A549 (cell line): Measurements from ENCODE around the gene SUPT5H. TPM values are rescaled to one million over a fixed set of nuclear protein-coding genes. Genes with fewer than 3 reads are reported as not detected.
A peak's percentile ranks its signal among the peaks of the same experiment; 100 is the strongest.

Experiments used
- BCL3 ChIP-seq: fragments of >200 bp; sonication (Bioruptor Twin); formaldehyde crosslinking; IDR thresholded peaks from 3 replicates; pipeline ENCODE4 v1.6.1; 2016
- CBX2 ChIP-seq: fragments of 200-600 bp; sonication (generic); IDR thresholded peaks from 2 replicates; pipeline ENCODE4 v1.6.1; 2016; ENCODE audit warnings: low read depth, mild to moderate bottlenecking, borderline replicate concordance
- CBX8 ChIP-seq: fragments of 200-600 bp; sonication (generic); IDR thresholded peaks from 2 replicates; pipeline ENCODE4 v1.6.1; 2016
- CTCF ChIP-seq: fragments of >200 bp; sonication (Bioruptor Twin); formaldehyde crosslinking; IDR thresholded peaks from 3 replicates; pipeline ENCODE4 v1.5.1; 2016
- EHF ChIP-seq: fragments of 250-450 bp; sonication (Bioruptor Pico); IDR thresholded peaks from 2 replicates; pipeline ENCODE4 v1.5.0; 2020; ENCODE audit warnings: mild to moderate bottlenecking
- EP300 ChIP-seq, 2 experiments: fragments of >200 bp; sonication (Bioruptor Twin); formaldehyde crosslinking; IDR thresholded peaks; 2 replicates in 1 of 2; 3 replicates in 1 of 2; pipeline ENCODE4 v1.6.1; 2016 to 2017
- ESRRA ChIP-seq: fragments of 150-350 bp; IDR thresholded peaks from 2 replicates; pipeline ENCODE4 v1.6.1; 2014; ENCODE audit warnings: mild to moderate bottlenecking, low read length, borderline replicate concordance
- FOSB ChIP-seq: fragments of 250-450 bp; sonication (Bioruptor Pico); IDR thresholded peaks from 2 replicates; pipeline ENCODE4 v1.5.0; 2020; ENCODE audit warnings: mild to moderate bottlenecking, moderate library complexity
- HDAC2 ChIP-seq: fragments of 200-600 bp; sonication (generic); IDR thresholded peaks from 2 replicates; pipeline ENCODE4 v1.6.1; 2016
- HES2 ChIP-seq: fragments of >200 bp; sonication (Bioruptor Twin); formaldehyde crosslinking; IDR thresholded peaks from 2 replicates; pipeline ENCODE4 v1.6.1; 2016
- HEYL ChIP-seq: fragments of 250-450 bp; sonication (Bioruptor Pico); IDR thresholded peaks from 2 replicates; pipeline ENCODE4 v1.8.0; 2021; ENCODE audit warnings: mild to moderate bottlenecking, moderate library complexity
- HMGXB4 ChIP-seq: fragments of 250-450 bp; sonication (Bioruptor Pico); IDR thresholded peaks from 2 replicates; pipeline ENCODE4 v1.5.0; 2021; ENCODE audit warnings: mild to moderate bottlenecking, moderate library complexity, borderline replicate concordance
- HOXB13 ChIP-seq: fragments of 250-450 bp; sonication (Bioruptor Pico); IDR thresholded peaks from 2 replicates; pipeline ENCODE4 v1.5.0; 2020; ENCODE audit warnings: low read depth, mild to moderate bottlenecking, moderate library complexity
- JUNB ChIP-seq: fragments of >200 bp; sonication (Bioruptor Twin); formaldehyde crosslinking; IDR thresholded peaks from 2 replicates; pipeline ENCODE4 v1.6.1; 2016
- KDM1A ChIP-seq: fragments of 200-600 bp; sonication (generic); IDR thresholded peaks from 2 replicates; pipeline ENCODE4 v1.6.1; 2016; ENCODE audit warnings: low read depth, mild to moderate bottlenecking
- MAFK ChIP-seq: fragments of 450-650 bp; IDR thresholded peaks from 2 replicates; pipeline ENCODE4 v1.6.1; 2014; ENCODE audit not compliant: partially characterized antibody
- NFE2L2 ChIP-seq: fragments of 150-350 bp; conservative IDR thresholded peaks from 2 replicates; pipeline ENCODE4 v1.6.1; 2014; ENCODE audit warnings: low read length
- NPAS2 ChIP-seq: fragments of 250-450 bp; sonication (Bioruptor Pico); IDR thresholded peaks from 2 replicates; pipeline ENCODE4 v1.8.0; 2022; ENCODE audit warnings: mild to moderate bottlenecking, moderate library complexity, borderline replicate concordance
- PBX3 ChIP-seq: IDR thresholded peaks from 2 replicates; pipeline ENCODE4 v1.6.1; 2012
- RAD21 ChIP-seq, 2 experiments: fragments of >200 bp in 1 of 2; sonication (Bioruptor Twin) in 1 of 2; formaldehyde crosslinking in 1 of 2; IDR thresholded peaks in 1 of 2; conservative IDR thresholded peaks in 1 of 2; 2 replicates in 1 of 2; 3 replicates in 1 of 2; pipeline ENCODE4 v1.6.1; 2012 to 2018; ENCODE audit warnings: inconsistent platforms in 1 of 2
- RCOR1 ChIP-seq: fragments of 150-350 bp; IDR thresholded peaks from 2 replicates; pipeline ENCODE4 v1.6.1; 2014; ENCODE audit warnings: antibody characterized with exemption, low read length, low read depth
- REST ChIP-seq: fragments of 200-600 bp; sonication (generic); IDR thresholded peaks from 2 replicates; pipeline ENCODE4 v1.6.1; 2016; ENCODE audit warnings: antibody characterized with exemption, mild to moderate bottlenecking, moderate library complexity
- RFX5 ChIP-seq: fragments of 450-650 bp; IDR thresholded peaks from 2 replicates; pipeline ENCODE4 v1.7.1; 2014; ENCODE audit warnings: antibody characterized with exemption, mild to moderate bottlenecking, moderate library complexity
- RNF2 ChIP-seq: fragments of 200-600 bp; sonication (generic); IDR thresholded peaks from 2 replicates; pipeline ENCODE4 v1.6.1; 2016; ENCODE audit warnings: low read depth, mild to moderate bottlenecking, antibody characterized with exemption, moderate library complexity, borderline replicate concordance
- SREBF2 ChIP-seq: fragments of 450-650 bp; IDR thresholded peaks from 2 replicates; pipeline ENCODE4 v1.6.1; 2014; ENCODE audit warnings: mild to moderate bottlenecking, moderate library complexity
- TP53 ChIP-seq: fragments of 250-450 bp; sonication (Bioruptor Pico); IDR thresholded peaks from 2 replicates; pipeline ENCODE4 v1.5.0; 2021; ENCODE audit warnings: mild to moderate bottlenecking, moderate library complexity
- USF2 ChIP-seq: fragments of 450-650 bp; IDR thresholded peaks from 2 replicates; pipeline ENCODE4 v1.6.1; 2014; ENCODE audit warnings: antibody characterized with exemption
- ZC3H11A ChIP-seq: fragments of 450-650 bp; IDR thresholded peaks from 2 replicates; pipeline ENCODE4 v1.6.1; 2014; ENCODE audit warnings: antibody characterized with exemption, mild to moderate bottlenecking
- ZFP36 ChIP-seq: fragments of 450-650 bp; IDR thresholded peaks from 2 replicates; pipeline ENCODE4 v1.6.1; 2014; ENCODE audit warnings: borderline replicate concordance; ENCODE audit not compliant: partially characterized antibody
- ZNF302 ChIP-seq: fragments of 250-450 bp; sonication (Bioruptor Pico); IDR thresholded peaks from 2 replicates; pipeline ENCODE4 v1.9.0; 2021; ENCODE audit warnings: inconsistent platforms, mild to moderate bottlenecking, moderate library complexity
- polyA plus RNA-seq, 4 experiments: library from polyadenylated mRNA; depleted of rRNA in 3 of 4; stranded (reverse); fragments of >200 nt; fragmentation: RNase III in 1 of 4; extraction: RNeasy Plus Mini Kit Qiagen cat#74134 plus additional on column Dnase treatment in 1 of 4; gene quantifications; 2 replicates in 3 of 4; 3 replicates in 1 of 4; pipeline ENCODE4 v1.2.3, GENCODE V29; 2011 to 2017

The SUPT5H gene
- polyA plus RNA-seq, 2 of the 4 experiments (the other 2 are of a cell fraction) = 186 to 222 TPM

- peak; percentile 83 for TF ChIP-seq USF2
- no peak for TF ChIP-seq CBX8
- TF ChIP-seq CBX2 = no peak
- TF ChIP-seq ZFP36 = no peak
- peak; percentile 98; the same call in 1 of the 2 replicates for TF ChIP-seq HMGXB4
- TF ChIP-seq RAD21 (conservative IDR thresholded peaks at IDR 0.05 in 1 of 2, IDR thresholded peaks at IDR 0.05 in 1 of 2) = no peak
- TF ChIP-seq EHF (CRISPR knock-in tag) = peak; percentile 99
- TF ChIP-seq SREBF2 = no peak
- TF ChIP-seq KDM1A = no peak
- no peak for TF ChIP-seq RCOR1
- peak; percentile 40; the same call in 1 of the 2 replicates for TF ChIP-seq NFE2L2
- no peak for TF ChIP-seq HES2
- TF ChIP-seq ZNF302 (CRISPR knock-in tag) = peak; percentile 93
- TF ChIP-seq TP53 (CRISPR knock-in tag) = peak; percentile 98
- no peak for TF ChIP-seq CTCF
- TF ChIP-seq NPAS2 = no peak
- peak in 1 of 2 experiments; percentile 73; a peak in 1 of 5 replicates for TF ChIP-seq EP300 (IDR thresholded peaks at IDR 0.05)
- peak; percentile 97 for TF ChIP-seq HEYL (CRISPR knock-in tag)
- peak; percentile 74; the same call in 1 of the 2 replicates for TF ChIP-seq JUNB
- peak; percentile 100 for TF ChIP-seq HOXB13 (CRISPR knock-in tag)
- peak; percentile 85 for TF ChIP-seq RFX5
- TF ChIP-seq REST = peak; percentile 4
- TF ChIP-seq FOSB (CRISPR knock-in tag) = peak; percentile 97
- no peak for TF ChIP-seq ZC3H11A
- no peak for TF ChIP-seq RNF2
- TF ChIP-seq HDAC2 = no peak
- peak; percentile 82; the same call in 2 of the 3 replicates for TF ChIP-seq BCL3
- no peak for TF ChIP-seq ESRRA
- peak; percentile 75; the same call in 1 of the 2 replicates for TF ChIP-seq PBX3
- peak; percentile 100 for TF ChIP-seq MAFK
These were observed 14.4 kb upstream of the SUPT5H start (continued) for GRCh38 chr19:39430675-39431593.
